ENCODE measurements around the gene SLC5A1. TPM values are rescaled to one million over a fixed set of nuclear protein-coding genes. Genes with fewer than 3 reads are reported as not detected.

Gene SLC5A1
- total and polyA plus RNA-seq, 9 of the 15 experiments (the other 6 are each of a cell fraction or from before 2014, with no cell fraction given) = not detected

- Histone ChIP-seq H3K4me1 (replicated peaks in 1 of 2; ENCODE audit: control insufficient read depth in 2 of 2, insufficient read depth in 2 of 2, low read length in 2 of 2) (no peaks in the 10 kb centered on the region), H3K9me1 (ENCODE audit: control insufficient read depth, insufficient read depth, low read length) (no peaks in the 10 kb centered on the region), H3K4me2 (ENCODE audit: insufficient read depth, low read length) (no peak overlapping the region), H2AFZ (ENCODE audit: low read depth, low read length) (no peak overlapping the region), H3K4me3 (no peak overlapping the region), H3K9ac (ENCODE audit: insufficient read depth in 1 of 2, low read depth in 2 of 2, low read length in 2 of 2) (no peak overlapping the region), H3K36me3 (ENCODE audit: control insufficient read depth, insufficient read depth, low read length) (no peaks in the 10 kb centered on the region), H3K9me3 (replicated peaks; ENCODE audit: control insufficient read depth, insufficient read depth, low read depth, low read length) (no peaks in the 10 kb centered on the region), H3K27me3 (ENCODE audit: control insufficient read depth in 2 of 2, insufficient read depth in 2 of 2, low read length in 2 of 2) (peaks cover 0 to 6% of the 10 kb centered on the region in 2 experiments; a peak in 1 of 5 replicates), H4K20me1 (replicated peaks; ENCODE audit: control insufficient read depth, insufficient read depth, low read length) (no peaks in the 10 kb centered on the region), H3K27ac (ENCODE audit: extremely low read depth, low read depth, low read length) (no peak overlapping the region), H3K79me2 (ENCODE audit: control insufficient read depth, insufficient read depth, low read length) (no peaks in the 10 kb centered on the region)
- ATAC-seq (no peak), FAIRE-seq (no peak), DNase-seq (ENCODE audit: extremely low read depth in 1 of 4, low spot score in 3 of 4) (no peak)
- CTCF ChIA-PET (ENCODE audit: low intra/inter-chr PET ratio) = interaction anchor here (2.3 kb wide), 1 partner anchor 105 kb away, joined by 11 read pairs; no protein-coding TSS in a partner anchor
- in situ Hi-C loops (cut with MboI) (no loop called here), intact Hi-C loops (cut with micrococcal nuclease) (no loop called here)
- POLR2A ChIA-PET = interaction anchor here (1.5 kb wide), 1 partner anchor 12 kb away, joined by 3 read pairs; no protein-coding TSS in a partner anchor
- BruUV-seq (replicated peaks) = no TSS peak
- TF ChIP-seq NFRKB (IDR thresholded peaks at IDR 0.05; ENCODE audit: low read depth) (no peak), RB1 (IDR thresholded peaks at IDR 0.05; ENCODE audit: low read depth) (no peak), KAT8 (IDR thresholded peaks at IDR 0.05; ENCODE audit: low read depth) (no peak), PHF20 (IDR thresholded peaks at IDR 0.05; ENCODE audit: partially characterized antibody) (no peak), ZNF511 (CRISPR knock-in tag; IDR thresholded peaks at IDR 0.05) (no peak), MAFF (IDR thresholded peaks at IDR 0.05; ENCODE audit: low read length) (no peak)
- WGBS (ENCODE audit: insufficient coverage, low coverage, missing lambda C conversion rate) = no CpG with 5 or more reads among the region's 1 CpG
These were observed 39.3 kb downstream of the SLC5A1 start for GRCh38 chr22:32082331-32082730.

- WGBS (ENCODE audit: insufficient coverage, low coverage, missing lambda C conversion rate) = 4% methylated on average over 3 of the region's 6 CpGs
- in situ Hi-C loops (cut with MboI) = no loop called here
- H3K27me3 ChIP-seq (ENCODE audit: control insufficient read depth in 2 of 2, insufficient read depth in 2 of 2, low read length in 2 of 2) = peaks cover 0 to 6% of the 10 kb centered on the region in 2 experiments; a peak in 1 of 5 replicates
- H3K4me3 ChIP-seq = no peak overlapping the region
- H3K27ac ChIP-seq (ENCODE audit: extremely low read depth, low read depth, low read length) = no peak overlapping the region
- no peaks in the 10 kb centered on the region for H4K20me1 ChIP-seq (replicated peaks; ENCODE audit: control insufficient read depth, insufficient read depth, low read length)
- no peaks in the 10 kb centered on the region for H3K36me3 ChIP-seq (ENCODE audit: control insufficient read depth, insufficient read depth, low read length)
- intact Hi-C loops (cut with micrococcal nuclease) = no loop called here
- H3K4me2 ChIP-seq (ENCODE audit: insufficient read depth, low read length) = no peak overlapping the region
- H3K4me1 ChIP-seq (replicated peaks in 1 of 2; ENCODE audit: control insufficient read depth in 2 of 2, insufficient read depth in 2 of 2, low read length in 2 of 2) = no peaks in the 10 kb centered on the region
- POLR2A ChIA-PET = interaction anchor here (0.6 to 1.5 kb wide), 2 partner anchors 13 to 17 kb away, joined by 3 read pairs; no protein-coding TSS in a partner anchor
- ATAC-seq (no peak), FAIRE-seq (no peak), DNase-seq (ENCODE audit: extremely low read depth in 1 of 4, low spot score in 3 of 4) (no peak)
- H3K9me3 ChIP-seq (replicated peaks; ENCODE audit: control insufficient read depth, insufficient read depth, low read depth, low read length) = no peaks in the 10 kb centered on the region
- no TSS peak for BruUV-seq (replicated peaks)
- no peaks in the 10 kb centered on the region for H3K79me2 ChIP-seq (ENCODE audit: control insufficient read depth, insufficient read depth, low read length)
- H3K9me1 ChIP-seq (ENCODE audit: control insufficient read depth, insufficient read depth, low read length) = no peaks in the 10 kb centered on the region
- no peak overlapping the region for H2AFZ ChIP-seq (ENCODE audit: low read depth, low read length)
- TF ChIP-seq KDM2B (CRISPR knock-in tag; IDR thresholded peaks at IDR 0.05) (no peak), ZNF12 (CRISPR knock-in tag; IDR thresholded peaks at IDR 0.05) (no peak), SRSF9 (IDR thresholded peaks at IDR 0.05; ENCODE audit: borderline replicate concordance, low read depth, low read length) (no peak)
- CTCF ChIA-PET (ENCODE audit: low intra/inter-chr PET ratio) = no interaction called here
- H3K9ac ChIP-seq (ENCODE audit: insufficient read depth in 1 of 2, low read depth in 2 of 2, low read length in 2 of 2) = no peak overlapping the region
These were observed 39.9 kb downstream of the SLC5A1 start for GRCh38 chr22:32083000-32083399.

All from K562 (cell line).